Activated naive CD4-positive, alpha-beta T cell treated with anti-CD3 and anti-CD28 coated beads, Interleukin-2, amount 50 U/mL, for 24 hours (primary cell): ENCODE results near the gene SGCD.

ENCODE experiments used
- H3K27ac Mint-ChIP-seq: one replicate; pipeline ENCODE4 v1.8.0; 2021; ENCODE audit warnings: mild to moderate bottlenecking, mixed read lengths
- H3K27me3 Mint-ChIP-seq: one replicate; pipeline ENCODE4 v1.8.0; 2021; ENCODE audit warnings: mixed read lengths
- H3K36me3 Mint-ChIP-seq: one replicate; pipeline ENCODE4 v1.8.0; 2021; ENCODE audit warnings: mixed read lengths
- H3K4me1 Mint-ChIP-seq: one replicate; pipeline ENCODE4 v1.8.0; 2021; ENCODE audit warnings: mixed read lengths
- H3K4me3 Mint-ChIP-seq: one replicate; pipeline ENCODE4 v1.8.0; 2021; ENCODE audit warnings: mild to moderate bottlenecking, mixed read lengths
- H3K9me3 Mint-ChIP-seq: one replicate; pipeline ENCODE4 v1.8.0; 2021; ENCODE audit warnings: mixed read lengths

SGCD gene

GRCh38 chr5:156762771-156763170 lies 435.8 kb downstream of the SGCD start:
- no peaks in the 10 kb centered on the region for H3K36me3 Mint-ChIP-seq
- no peak overlapping the region for H3K4me3 Mint-ChIP-seq
- no peaks in the 10 kb centered on the region for H3K9me3 Mint-ChIP-seq
- no peak overlapping the region for H3K27ac Mint-ChIP-seq
- no peaks in the 10 kb centered on the region for H3K4me1 Mint-ChIP-seq
- peaks cover under 1% of the 10 kb centered on the region for H3K27me3 Mint-ChIP-seq

GRCh38 chr5:156764176-156764971 lies 437.4 kb downstream of the SGCD start:
- Mint-ChIP-seq H3K27me3 (peaks cover 1% of the 10 kb centered on the region), H3K9me3 (no peaks in the 10 kb centered on the region), H3K4me1 (no peaks in the 10 kb centered on the region), H3K4me3 (no peak overlapping the region), H3K36me3 (no peaks in the 10 kb centered on the region), H3K27ac (no peak overlapping the region)

- no peak overlapping the region for H3K4me3 Mint-ChIP-seq
- H3K27me3 Mint-ChIP-seq: no peaks in the 10 kb centered on the region
- no peaks in the 10 kb centered on the region for H3K36me3 Mint-ChIP-seq
- H3K9me3 Mint-ChIP-seq: no peaks in the 10 kb centered on the region
- H3K4me1 Mint-ChIP-seq: no peaks in the 10 kb centered on the region
- no peak overlapping the region for H3K27ac Mint-ChIP-seq
Observed at GRCh38 chr5:156774273-156774672, 447.3 kb downstream of the SGCD start.

- no peaks in the 10 kb centered on the region for H3K4me1 Mint-ChIP-seq
- no peaks in the 10 kb centered on the region for H3K27me3 Mint-ChIP-seq
- no peaks in the 10 kb centered on the region for H3K9me3 Mint-ChIP-seq
- H3K27ac Mint-ChIP-seq: no peak overlapping the region
- no peak overlapping the region for H3K4me3 Mint-ChIP-seq
- H3K36me3 Mint-ChIP-seq: no peaks in the 10 kb centered on the region
Observed at GRCh38 chr5:156778139-156778706, 451.3 kb downstream of the SGCD start.

- Mint-ChIP-seq H3K36me3 (no peaks in the 10 kb centered on the region), H3K4me3 (no peak overlapping the region), H3K27ac (no peak overlapping the region), H3K9me3 (no peaks in the 10 kb centered on the region), H3K4me1 (no peaks in the 10 kb centered on the region), H3K27me3 (no peaks in the 10 kb centered on the region)
Observed at GRCh38 chr5:156778752-156779151, 451.8 kb downstream of the SGCD start.

GRCh38 chr5:156779436-156779835 lies 452.5 kb downstream of the SGCD start:
- Mint-ChIP-seq H3K9me3 (no peaks in the 10 kb centered on the region), H3K27me3 (peaks cover 2% of the 10 kb centered on the region), H3K4me3 (no peak overlapping the region), H3K36me3 (peaks cover 4% of the 10 kb centered on the region), H3K4me1 (no peaks in the 10 kb centered on the region), H3K27ac (no peak overlapping the region)

GRCh38 chr5:156783092-156783491 lies 456.1 kb downstream of the SGCD start:
- H3K27ac Mint-ChIP-seq: no peak overlapping the region
- H3K9me3 Mint-ChIP-seq: no peaks in the 10 kb centered on the region
- H3K27me3 Mint-ChIP-seq: peaks cover 2% of the 10 kb centered on the region
- no peaks in the 10 kb centered on the region for H3K4me1 Mint-ChIP-seq
- H3K36me3 Mint-ChIP-seq: peaks cover 4% of the 10 kb centered on the region
- no peak overlapping the region for H3K4me3 Mint-ChIP-seq

GRCh38 chr5:156794687-156795086 lies 467.7 kb downstream of the SGCD start:
- no peak overlapping the region for H3K4me3 Mint-ChIP-seq
- no peak overlapping the region for H3K27ac Mint-ChIP-seq

GRCh38 chr5:156798201-156798600 lies 471.2 kb downstream of the SGCD start:
- H3K9me3 Mint-ChIP-seq: no peaks in the 10 kb centered on the region
- H3K27ac Mint-ChIP-seq: no peak overlapping the region
- H3K36me3 Mint-ChIP-seq: no peaks in the 10 kb centered on the region
- H3K4me3 Mint-ChIP-seq: no peak overlapping the region
- H3K27me3 Mint-ChIP-seq: no peaks in the 10 kb centered on the region
- H3K4me1 Mint-ChIP-seq: peaks cover 8% of the 10 kb centered on the region

More at GRCh38 chr5:156794687-156795086, 467.7 kb downstream of the SGCD start:
- Mint-ChIP-seq H3K9me3 (no peaks in the 10 kb centered on the region), H3K4me1 (peaks cover 8% of the 10 kb centered on the region), H3K36me3 (no peaks in the 10 kb centered on the region), H3K27me3 (no peaks in the 10 kb centered on the region)

GRCh38 chr5:156799171-156799570 lies 472.2 kb downstream of the SGCD start:
- Mint-ChIP-seq H3K36me3 (no peaks in the 10 kb centered on the region), H3K4me3 (no peak overlapping the region), H3K4me1 (peaks cover 3% of the 10 kb centered on the region), H3K27me3 (no peaks in the 10 kb centered on the region), H3K27ac (no peak overlapping the region), H3K9me3 (no peaks in the 10 kb centered on the region)

GRCh38 chr5:156800929-156801328 lies 474.0 kb downstream of the SGCD start:
- H3K27me3 Mint-ChIP-seq: no peaks in the 10 kb centered on the region
- no peak overlapping the region for H3K4me3 Mint-ChIP-seq
- no peak overlapping the region for H3K27ac Mint-ChIP-seq
- peaks cover 3% of the 10 kb centered on the region for H3K36me3 Mint-ChIP-seq
- no peaks in the 10 kb centered on the region for H3K4me1 Mint-ChIP-seq
- H3K9me3 Mint-ChIP-seq: no peaks in the 10 kb centered on the region

- no peak overlapping the region for H3K4me3 Mint-ChIP-seq
Observed at GRCh38 chr5:156802501-156802900, 475.5 kb downstream of the SGCD start.

GRCh38 chr5:156803404-156803803 lies 476.4 kb downstream of the SGCD start:
- Mint-ChIP-seq H3K4me1 (no peaks in the 10 kb centered on the region), H3K36me3 (peaks cover 5% of the 10 kb centered on the region), H3K9me3 (peaks cover 6% of the 10 kb centered on the region), H3K4me3 (no peak overlapping the region), H3K27me3 (no peaks in the 10 kb centered on the region), H3K27ac (no peak overlapping the region)

More at GRCh38 chr5:156802501-156802900, 475.5 kb downstream of the SGCD start:
- no peaks in the 10 kb centered on the region for H3K4me1 Mint-ChIP-seq
- no peaks in the 10 kb centered on the region for H3K27me3 Mint-ChIP-seq
- peaks cover 6% of the 10 kb centered on the region for H3K9me3 Mint-ChIP-seq
- H3K27ac Mint-ChIP-seq: no peak overlapping the region
- H3K36me3 Mint-ChIP-seq: peaks cover 5% of the 10 kb centered on the region

GRCh38 chr5:156812959-156813358 lies 486.0 kb downstream of the SGCD start:
- H3K4me3 Mint-ChIP-seq: no peak overlapping the region
- H3K27me3 Mint-ChIP-seq: no peaks in the 10 kb centered on the region
- no peaks in the 10 kb centered on the region for H3K4me1 Mint-ChIP-seq
- H3K9me3 Mint-ChIP-seq: no peaks in the 10 kb centered on the region
- no peaks in the 10 kb centered on the region for H3K36me3 Mint-ChIP-seq
- no peak overlapping the region for H3K27ac Mint-ChIP-seq

- no peaks in the 10 kb centered on the region for H3K9me3 Mint-ChIP-seq
- no peak overlapping the region for H3K27ac Mint-ChIP-seq
- H3K27me3 Mint-ChIP-seq: no peaks in the 10 kb centered on the region
- H3K4me3 Mint-ChIP-seq: no peak overlapping the region
- H3K4me1 Mint-ChIP-seq: no peaks in the 10 kb centered on the region
- H3K36me3 Mint-ChIP-seq: no peaks in the 10 kb centered on the region
Observed at GRCh38 chr5:156815988-156816599, 489.1 kb downstream of the SGCD start.
